Measurements from ENCODE around the gene KATNAL1.

- no peak for TF ChIP-seq POLR2A (IDR thresholded peaks at IDR 0.05; ENCODE audit: low read length)
- no peak for TF ChIP-seq GATA1 (IDR thresholded peaks at IDR 0.05; ENCODE audit: low read depth, low read length)
Observed at GRCh38 chr13:30154531-30154930, 152.8 kb downstream of the KATNAL1 start.

Measured in erythroblast (primary cell).